Loucy (cell line): ENCODE measurements around the gene PSMD3.

Experiments
- H2AFZ ChIP-seq: fragments of 200-600 bp; sonication (generic); 2 replicates; pipeline ENCODE4 v1.6.0; 2016; ENCODE audit warnings: antibody characterized with exemption, mild to moderate bottlenecking, low read length, moderate library complexity
- H3F3A ChIP-seq: fragments of 200-600 bp; 2 replicates; pipeline ENCODE4 v1.6.0; 2016; ENCODE audit warnings: antibody characterized with exemption, low read depth, mild to moderate bottlenecking
- H3K27me3 ChIP-seq: fragments of 200-600 bp; sonication (generic); 2 replicates; pipeline ENCODE4 v1.6.1; 2014; ENCODE audit warnings: low read length, mild to moderate bottlenecking; ENCODE audit not compliant: insufficient read depth, poor library complexity, severe bottlenecking
- H3K36me3 ChIP-seq: fragments of 200-600 bp; sonication (generic); 2 replicates; pipeline ENCODE4 v1.6.1; 2016; ENCODE audit warnings: low read length; ENCODE audit not compliant: insufficient read depth
- H3K4me1 ChIP-seq: fragments of 200-600 bp; sonication (generic); 2 replicates; pipeline ENCODE4 v1.5.1; 2014; ENCODE audit warnings: low read length, mild to moderate bottlenecking; ENCODE audit not compliant: insufficient read depth, poor library complexity, severe bottlenecking
- H3K4me2 ChIP-seq: fragments of 200-600 bp; sonication (generic); 2 replicates; pipeline ENCODE4 v1.6.0; 2014; ENCODE audit warnings: antibody characterized with exemption, low read length, low read depth, mild to moderate bottlenecking; ENCODE audit not compliant: poor library complexity, severe bottlenecking
- H3K4me3 ChIP-seq: fragments of 200-600 bp; sonication (generic); 2 replicates; pipeline ENCODE4 v1.5.1; 2014; ENCODE audit warnings: low read length, mild to moderate bottlenecking, mixed read lengths; ENCODE audit not compliant: poor library complexity, severe bottlenecking
- H3K79me2 ChIP-seq: fragments of 200-600 bp; sonication (generic); 2 replicates; pipeline ENCODE4 v1.6.1; 2014; ENCODE audit warnings: low read length; ENCODE audit not compliant: insufficient read depth
- H3K9ac ChIP-seq: fragments of 200-600 bp; sonication (generic); 2 replicates; pipeline ENCODE4 v1.6.0; 2014; ENCODE audit warnings: mild to moderate bottlenecking, low read depth, low read length, moderate library complexity; ENCODE audit not compliant: poor library complexity, severe bottlenecking
- H3K9me2 ChIP-seq: fragments of 200-600 bp; sonication (generic); replicated peaks from 2 replicates; pipeline ENCODE4 v1.6.1; 2016; ENCODE audit warnings: low read depth, low read length, mixed read lengths
- H3K9me3 ChIP-seq: fragments of 200-600 bp; sonication (generic); 2 replicates; pipeline ENCODE4 v1.6.1; 2014; ENCODE audit warnings: mild to moderate bottlenecking, antibody characterized with exemption, low read length, low read depth; ENCODE audit not compliant: insufficient read depth
- H4K20me1 ChIP-seq: fragments of 200-600 bp; sonication (generic); 2 replicates; pipeline ENCODE4 v1.6.0; 2014; ENCODE audit warnings: antibody characterized with exemption, low read length, mild to moderate bottlenecking; ENCODE audit not compliant: insufficient read depth, poor library complexity, severe bottlenecking
- EZH2phosphoT487 ChIP-seq: fragments of 200-600 bp; IDR thresholded peaks from 2 replicates; pipeline ENCODE4 v1.6.1; 2018; ENCODE audit warnings: antibody characterized with exemption, mild to moderate bottlenecking, moderate library complexity, borderline replicate concordance
- TF ChIP-seq, protein P1 (sequence below): fragments of 200-600 bp; sonication (generic); conservative IDR thresholded peaks from 2 replicates; pipeline ENCODE4 v1.5.1; 2014; ENCODE audit warnings: mild to moderate bottlenecking, antibody characterized with exemption, low read length

PSMD3 gene

DNA sequence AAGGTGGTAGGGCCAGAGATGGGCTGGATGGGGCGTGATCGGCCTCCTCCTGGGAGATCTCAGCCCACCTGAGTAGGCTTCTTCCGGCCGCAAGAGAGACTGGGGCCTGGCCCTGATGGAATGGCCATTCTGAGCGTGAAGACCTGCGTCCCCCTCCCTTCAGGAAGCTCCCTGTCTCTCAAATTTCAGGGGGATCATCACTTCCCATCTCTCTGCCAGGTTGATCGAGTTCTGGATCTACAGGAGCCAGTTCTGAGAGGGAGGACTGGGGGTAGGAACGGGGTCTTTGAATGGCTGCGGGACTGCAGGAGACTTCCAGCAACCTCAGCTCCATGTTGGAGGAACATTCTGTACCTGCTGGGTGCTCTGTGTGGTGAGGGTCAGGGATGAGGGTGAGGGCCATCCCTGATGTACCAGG is 27.1 kb upstream of the PSMD3 start:
- H3K4me1 ChIP-seq, result peaks cover 5% of the 10 kb centered on the region
- H3K9me3 ChIP-seq, result no peaks in the 10 kb centered on the region
- no peaks in the 10 kb centered on the region for H3F3A ChIP-seq
- H3K27me3 ChIP-seq, result no peaks in the 10 kb centered on the region
- no peaks in the 10 kb centered on the region for H3K9me2 ChIP-seq
- H3K79me2 ChIP-seq, result no peaks in the 10 kb centered on the region
- H2AFZ ChIP-seq, result peak overlapping the region; percentile 89
- no peaks in the 10 kb centered on the region for H3K36me3 ChIP-seq
- no peak for TF ChIP-seq EZH2phosphoT487
- TF ChIP-seq, protein P1, sequence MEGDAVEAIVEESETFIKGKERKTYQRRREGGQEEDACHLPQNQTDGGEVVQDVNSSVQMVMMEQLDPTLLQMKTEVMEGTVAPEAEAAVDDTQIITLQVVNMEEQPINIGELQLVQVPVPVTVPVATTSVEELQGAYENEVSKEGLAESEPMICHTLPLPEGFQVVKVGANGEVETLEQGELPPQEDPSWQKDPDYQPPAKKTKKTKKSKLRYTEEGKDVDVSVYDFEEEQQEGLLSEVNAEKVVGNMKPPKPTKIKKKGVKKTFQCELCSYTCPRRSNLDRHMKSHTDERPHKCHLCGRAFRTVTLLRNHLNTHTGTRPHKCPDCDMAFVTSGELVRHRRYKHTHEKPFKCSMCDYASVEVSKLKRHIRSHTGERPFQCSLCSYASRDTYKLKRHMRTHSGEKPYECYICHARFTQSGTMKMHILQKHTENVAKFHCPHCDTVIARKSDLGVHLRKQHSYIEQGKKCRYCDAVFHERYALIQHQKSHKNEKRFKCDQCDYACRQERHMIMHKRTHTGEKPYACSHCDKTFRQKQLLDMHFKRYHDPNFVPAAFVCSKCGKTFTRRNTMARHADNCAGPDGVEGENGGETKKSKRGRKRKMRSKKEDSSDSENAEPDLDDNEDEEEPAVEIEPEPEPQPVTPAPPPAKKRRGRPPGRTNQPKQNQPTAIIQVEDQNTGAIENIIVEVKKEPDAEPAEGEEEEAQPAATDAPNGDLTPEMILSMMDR, result no peak
- peak overlapping the region; percentile 67 for H3K4me3 ChIP-seq
- H4K20me1 ChIP-seq, result no peaks in the 10 kb centered on the region
- peak overlapping the region; percentile 65 for H3K4me2 ChIP-seq
- peak overlapping the region; percentile 47 for H3K9ac ChIP-seq

DNA sequence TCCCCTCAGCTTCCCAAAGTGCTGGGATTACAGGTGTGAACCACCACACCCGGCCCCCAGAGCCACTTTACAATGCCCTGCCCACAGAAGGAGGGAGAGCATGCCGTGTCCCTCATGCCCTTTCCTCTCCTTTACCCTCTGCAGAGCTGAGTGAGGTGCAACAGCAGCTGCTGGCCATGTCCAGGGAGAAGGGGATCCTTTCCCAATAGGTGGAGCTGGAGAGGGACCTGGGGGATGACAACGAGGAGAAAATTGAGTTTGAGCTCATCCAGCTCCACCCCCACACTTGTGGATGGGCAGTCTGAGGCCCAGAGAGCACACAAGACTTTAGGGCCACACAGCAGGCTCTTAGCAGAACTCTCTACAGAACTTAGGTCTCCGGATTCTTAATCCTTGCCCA is 25.7 kb upstream of the PSMD3 start:
- Histone ChIP-seq H3K4me1 (no peaks in the 10 kb centered on the region), H3K9ac (no peak overlapping the region), H4K20me1 (no peaks in the 10 kb centered on the region), H3K4me2 (no peak overlapping the region), H3K36me3 (no peaks in the 10 kb centered on the region), H3K4me3 (no peak overlapping the region), H3K27me3 (no peaks in the 10 kb centered on the region), H3K79me2 (no peaks in the 10 kb centered on the region), H2AFZ (no peak overlapping the region), H3K9me2 (no peaks in the 10 kb centered on the region), H3K9me3 (no peaks in the 10 kb centered on the region), H3F3A (no peaks in the 10 kb centered on the region)
- TF ChIP-seq EZH2phosphoT487, result no peak
- TF ChIP-seq, protein P1, result no peak

DNA sequence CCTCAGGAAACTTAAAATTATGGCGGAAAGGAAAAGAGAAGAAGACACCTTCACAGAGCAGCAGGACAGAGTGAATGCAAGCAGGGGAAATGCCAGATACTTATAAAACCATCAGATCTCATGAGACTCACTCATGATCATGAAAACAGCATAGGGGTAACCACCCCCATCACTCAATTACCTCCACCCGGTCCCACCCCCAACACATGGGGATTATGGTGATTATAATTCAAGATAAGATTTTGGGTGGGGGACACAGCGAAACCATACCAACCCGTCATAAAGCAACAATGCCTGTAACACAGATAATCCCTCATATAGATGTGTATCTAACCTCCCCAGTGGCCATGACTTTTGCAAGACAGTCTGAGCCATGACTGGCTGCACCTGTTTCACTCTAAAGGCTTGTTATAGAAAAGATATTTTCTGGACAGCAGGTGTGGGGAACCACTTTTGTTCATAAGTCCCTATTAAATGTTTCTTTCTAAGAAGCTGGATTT is 24.8 kb upstream of the PSMD3 start:
- Histone ChIP-seq H3K4me3 (no peak overlapping the region), H3K4me2 (no peak overlapping the region), H3F3A (no peaks in the 10 kb centered on the region), H3K9ac (no peak overlapping the region), H3K79me2 (no peaks in the 10 kb centered on the region), H3K27me3 (no peaks in the 10 kb centered on the region), H3K9me2 (no peaks in the 10 kb centered on the region), H3K4me1 (no peaks in the 10 kb centered on the region), H3K36me3 (no peaks in the 10 kb centered on the region), H2AFZ (no peak overlapping the region), H4K20me1 (no peaks in the 10 kb centered on the region), H3K9me3 (no peaks in the 10 kb centered on the region)
- TF ChIP-seq EZH2phosphoT487, result no peak
- TF ChIP-seq, protein P1, result no peak
